GM12892 (cell line): ENCODE results near the gene WLS.

Source experiments
- POLR2A ChIP-seq: IDR thresholded peaks from 2 replicates; pipeline ENCODE4 v1.6.1; 2011; ENCODE audit warnings: low read depth, low read length, control low read depth
- POLR2AphosphoS5 ChIP-seq: IDR thresholded peaks from 2 replicates; pipeline ENCODE4 v1.6.1; 2011; ENCODE audit warnings: low read depth, low read length, control low read depth
- TAF1 ChIP-seq: IDR thresholded peaks from 2 replicates; pipeline ENCODE4 v1.6.1; 2011; ENCODE audit warnings: low read depth, mild to moderate bottlenecking, control low read depth, low read length, borderline replicate concordance

DNA sequence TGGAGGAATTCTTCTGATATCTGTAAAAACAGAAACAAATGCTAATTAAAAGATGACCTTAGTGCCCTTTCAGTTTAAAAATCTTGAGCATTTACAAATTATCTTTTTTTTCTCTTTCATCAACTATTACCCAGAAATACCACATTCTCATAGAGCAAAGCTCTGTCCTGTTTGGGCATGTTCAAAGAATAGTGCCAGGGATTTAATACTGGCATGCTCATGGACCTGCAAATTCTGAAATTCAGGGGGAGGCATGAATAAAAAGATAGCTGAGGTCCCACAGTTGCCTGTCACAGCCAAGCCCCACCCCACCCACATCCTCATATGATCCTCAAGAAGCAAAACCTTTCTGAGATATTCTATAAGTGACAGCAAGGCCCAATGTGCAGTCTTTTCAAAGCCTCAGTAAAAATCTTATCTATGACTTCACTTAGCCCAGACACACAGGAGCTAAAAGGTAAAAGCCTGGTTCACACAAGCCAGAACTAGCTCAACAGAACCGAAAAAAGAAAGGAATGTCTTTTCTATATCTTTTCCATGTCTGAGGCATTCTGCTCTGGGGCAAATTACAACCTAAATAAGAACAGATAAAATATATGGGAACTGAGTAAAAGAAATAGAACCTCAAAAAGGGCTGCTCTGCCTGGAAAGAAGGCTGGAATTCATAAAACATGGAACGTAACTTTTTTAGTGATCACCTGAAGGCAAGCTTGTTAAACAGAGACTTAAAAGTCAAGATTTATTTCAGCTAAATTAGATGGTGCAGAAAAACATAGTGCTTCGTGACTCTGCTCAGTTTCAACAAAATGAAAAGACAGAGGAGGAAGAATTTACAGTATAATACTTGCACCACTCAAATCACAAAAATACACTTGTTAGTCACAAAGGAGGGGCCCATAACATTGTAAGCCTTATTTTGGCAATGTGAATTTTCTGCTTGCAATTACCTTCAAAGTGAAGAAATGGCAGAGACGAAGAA lies 11.0 kb downstream of the WLS start:
- TF ChIP-seq TAF1 = no peak
- no peak for TF ChIP-seq POLR2AphosphoS5
- TF ChIP-seq POLR2A = no peak
